ENCODE results near the gene BACH2.

Gene BACH2

GRCh38 chr6:90241229-90241880 lies 55.3 kb downstream of the BACH2 start:
- no peak for DNase-seq (ENCODE audit: low read depth in 2 of 2, low spot score in 1 of 2)

- no peak for DNase-seq (ENCODE audit: low read depth in 2 of 2, low spot score in 1 of 2)
These were observed 58.0 kb downstream of the BACH2 start for GRCh38 chr6:90238496-90239266.

GRCh38 chr6:90237350-90237990 lies 59.2 kb downstream of the BACH2 start:
- no peak for DNase-seq (ENCODE audit: low read depth in 2 of 2, low spot score in 1 of 2)

GRCh38 chr6:90233994-90234393 lies 62.6 kb downstream of the BACH2 start:
- peak in 1 of 2 donors; percentile 53 for DNase-seq (ENCODE audit: low read depth in 2 of 2, low spot score in 1 of 2)

- no peak for DNase-seq (ENCODE audit: low read depth in 2 of 2, low spot score in 1 of 2)
These were observed 63.4 kb downstream of the BACH2 start for GRCh38 chr6:90233213-90233612.

- DNase-seq (ENCODE audit: low read depth in 2 of 2, low spot score in 1 of 2), result no peak
These were observed 64.8 kb downstream of the BACH2 start for GRCh38 chr6:90231798-90232197.

GRCh38 chr6:90231308-90231707 lies 65.3 kb downstream of the BACH2 start:
- no peak for DNase-seq (ENCODE audit: low read depth in 2 of 2, low spot score in 1 of 2)

GRCh38 chr6:90230548-90231215 lies 66.0 kb downstream of the BACH2 start:
- DNase-seq (ENCODE audit: low read depth in 2 of 2, low spot score in 1 of 2), result no peak

- no peak for DNase-seq (ENCODE audit: low read depth in 2 of 2, low spot score in 1 of 2)
These were observed 67.2 kb downstream of the BACH2 start for GRCh38 chr6:90229331-90230010.

- DNase-seq (ENCODE audit: low read depth in 2 of 2, low spot score in 1 of 2), result no peak
These were observed 69.0 kb downstream of the BACH2 start for GRCh38 chr6:90227673-90228072.

GRCh38 chr6:90227213-90227612 lies 69.4 kb downstream of the BACH2 start:
- DNase-seq (ENCODE audit: low read depth in 2 of 2, low spot score in 1 of 2), result no peak

GRCh38 chr6:90226257-90226656 lies 70.4 kb downstream of the BACH2 start:
- DNase-seq (ENCODE audit: low read depth in 2 of 2, low spot score in 1 of 2), result no peak

- DNase-seq (ENCODE audit: low read depth in 2 of 2, low spot score in 1 of 2), result no peak
These were observed 72.4 kb downstream of the BACH2 start for GRCh38 chr6:90224196-90224595.

- DNase-seq (ENCODE audit: low read depth in 2 of 2, low spot score in 1 of 2), result no peak
These were observed 73.9 kb downstream of the BACH2 start for GRCh38 chr6:90222724-90223198.

GRCh38 chr6:90222008-90222407 lies 74.6 kb downstream of the BACH2 start:
- no peak for DNase-seq (ENCODE audit: low read depth in 2 of 2, low spot score in 1 of 2)

GRCh38 chr6:90221403-90221802 lies 75.2 kb downstream of the BACH2 start:
- DNase-seq (ENCODE audit: low read depth in 2 of 2, low spot score in 1 of 2), result no peak

- DNase-seq (ENCODE audit: low read depth in 2 of 2, low spot score in 1 of 2), result no peak
These were observed 76.4 kb downstream of the BACH2 start for GRCh38 chr6:90220273-90220672.

GRCh38 chr6:90219209-90219985 lies 77.2 kb downstream of the BACH2 start:
- DNase-seq (ENCODE audit: low read depth in 2 of 2, low spot score in 1 of 2), result no peak

- DNase-seq (ENCODE audit: low read depth in 2 of 2, low spot score in 1 of 2), result no peak
These were observed 77.8 kb downstream of the BACH2 start for GRCh38 chr6:90218959-90219208.

- no peak for DNase-seq (ENCODE audit: low read depth in 2 of 2, low spot score in 1 of 2)
These were observed 79.0 kb downstream of the BACH2 start for GRCh38 chr6:90217506-90218127.

Data from stimulated activated CD8-positive, alpha-beta memory T cell treated with anti-CD3 and anti-CD28 coated beads, Interleukin-4, amount 100 ng/mL, for 1 hour (primary cell).